Astrocyte (in vitro differentiated cells and primary cell): ENCODE measurements around the gene LRRC3B. TPM values are rescaled to one million over a fixed set of nuclear protein-coding genes. Genes with fewer than 3 reads are reported as not detected.

ENCODE experiments used
- DNase-seq: peaks from one replicate; pipeline ENCODE4 v3.0.0-alpha.2; 2010; ENCODE audit warnings: low read depth
- FAIRE-seq: peaks from 2 replicates; lab custom pipeline; 2011; peaks lifted over from hg19 to GRCh38; lab: Jason Lieb, UNC
- H2AFZ ChIP-seq: 2 replicates; pipeline ENCODE4 v1.6.0; 2012; ENCODE audit warnings: low read depth, low read length, inconsistent platforms
- H3K27ac ChIP-seq: 2 replicates; pipeline ENCODE4 v1.5.1; 2011; ENCODE audit warnings: low read depth, low read length, inconsistent platforms
- H3K27me3 ChIP-seq: 2 replicates; pipeline ENCODE4 v1.6.0; 2011; ENCODE audit warnings: low read length, inconsistent platforms; ENCODE audit not compliant: insufficient read depth
- H3K36me3 ChIP-seq: 2 replicates; pipeline ENCODE4 v1.5.1; 2011; ENCODE audit warnings: low read length, inconsistent platforms; ENCODE audit not compliant: insufficient read depth
- H3K4me1 ChIP-seq: 2 replicates; pipeline ENCODE4 v1.5.1; 2011; ENCODE audit warnings: low read length, inconsistent platforms; ENCODE audit not compliant: insufficient read depth
- H3K4me2 ChIP-seq: 2 replicates; pipeline ENCODE4 v1.6.0; 2012; ENCODE audit warnings: low read length, inconsistent platforms
- H3K4me3 ChIP-seq: 2 replicates; pipeline ENCODE4 v1.5.1; 2011; ENCODE audit warnings: low read depth, mild to moderate bottlenecking, low read length, inconsistent platforms; ENCODE audit not compliant: insufficient read depth
- H3K79me2 ChIP-seq: 2 replicates; pipeline ENCODE4 v1.6.0; 2012; ENCODE audit warnings: mild to moderate bottlenecking, low read length, inconsistent platforms; ENCODE audit not compliant: insufficient read depth
- H3K9ac ChIP-seq: 2 replicates; pipeline ENCODE4 v1.6.0; 2012; ENCODE audit warnings: mild to moderate bottlenecking, low read length, inconsistent platforms
- H3K9me3 ChIP-seq: 2 replicates; pipeline ENCODE4 v1.5.1; 2012; ENCODE audit warnings: low read depth, mild to moderate bottlenecking, low read length, inconsistent platforms; ENCODE audit not compliant: insufficient read depth
- H4K20me1 ChIP-seq: 2 replicates; pipeline ENCODE4 v1.6.0; 2012; ENCODE audit warnings: low read length, inconsistent platforms; ENCODE audit not compliant: insufficient read depth
- H3K27ac Mint-ChIP-seq: one replicate; pipeline ENCODE4 v1.8.0; 2021; ENCODE audit warnings: mild to moderate bottlenecking, mixed read lengths; ENCODE audit not compliant: unreplicated experiment
- H3K27me3 Mint-ChIP-seq: one replicate; pipeline ENCODE4 v1.8.0; 2021; ENCODE audit warnings: low read depth, mixed read lengths; ENCODE audit not compliant: unreplicated experiment
- H3K36me3 Mint-ChIP-seq: one replicate; pipeline ENCODE4 v1.8.0; 2021; ENCODE audit warnings: low read depth, mixed read lengths; ENCODE audit not compliant: unreplicated experiment
- H3K4me1 Mint-ChIP-seq: one replicate; pipeline ENCODE4 v1.8.0; 2021; ENCODE audit warnings: low read depth, mixed read lengths; ENCODE audit not compliant: unreplicated experiment
- H3K4me3 Mint-ChIP-seq: one replicate; pipeline ENCODE4 v1.8.0; 2021; ENCODE audit warnings: mild to moderate bottlenecking, moderate library complexity, mixed read lengths; ENCODE audit not compliant: unreplicated experiment
- H3K9me3 Mint-ChIP-seq: one replicate; pipeline ENCODE4 v1.8.0; 2021; ENCODE audit warnings: mild to moderate bottlenecking, mixed read lengths; ENCODE audit not compliant: unreplicated experiment
- CTCF ChIP-seq: IDR thresholded peaks from 2 replicates; pipeline ENCODE4 v1.5.1; 2011; ENCODE audit warnings: low read depth, mild to moderate bottlenecking, inconsistent platforms, low read length, moderate library complexity; ENCODE audit not compliant: insufficient read depth
- EZH2 ChIP-seq: IDR thresholded peaks from 2 replicates; pipeline ENCODE4 v1.6.1; 2012; ENCODE audit warnings: mild to moderate bottlenecking, low read length, inconsistent platforms; ENCODE audit not compliant: insufficient read depth
- total RNA-seq: library from RNA; stranded (reverse); gene quantifications from 2 replicates; pipeline ENCODE4 v1.2.1, GENCODE V29; 2021

LRRC3B gene
- total RNA-seq, 1 donor from 2014 or later, result 5.7 TPM

GRCh38 chr3:26587571-26587970, 35.0 kb upstream of the LRRC3B start:
- H3K36me3 ChIP-seq, result no peaks in the 10 kb centered on the region
- H3K27ac ChIP-seq, result no peak overlapping the region
- TF ChIP-seq CTCF (no peak), EZH2 (no peak)
- no peaks in the 10 kb centered on the region for H4K20me1 ChIP-seq
- FAIRE-seq (no peak), DNase-seq (no peak)
- Mint-ChIP-seq H3K27me3 (peaks cover 18% of the 10 kb centered on the region), H3K27ac (no peak overlapping the region), H3K4me3 (no peak overlapping the region), H3K4me1 (no peaks in the 10 kb centered on the region), H3K9me3 (peaks cover 5% of the 10 kb centered on the region), H3K36me3 (no peaks in the 10 kb centered on the region)
- H3K4me3 ChIP-seq, result no peak overlapping the region
- no peaks in the 10 kb centered on the region for H3K4me1 ChIP-seq
- no peaks in the 10 kb centered on the region for H3K79me2 ChIP-seq
- no peaks in the 10 kb centered on the region for H3K27me3 ChIP-seq
- H2AFZ ChIP-seq, result no peak overlapping the region
- no peak overlapping the region for H3K9ac ChIP-seq
- no peak overlapping the region for H3K4me2 ChIP-seq
- no peaks in the 10 kb centered on the region for H3K9me3 ChIP-seq

- no peak overlapping the region for H3K4me3 Mint-ChIP-seq
- no peak for DNase-seq
These were observed 33.6 kb upstream of the LRRC3B start for GRCh38 chr3:26588931-26589330.

More at GRCh38 chr3:26588931-26589330, 33.6 kb upstream of the LRRC3B start:
- H3K27ac ChIP-seq, result no peak overlapping the region
- H3K27ac Mint-ChIP-seq, result no peak overlapping the region
- peaks cover 19% of the 10 kb centered on the region for H3K27me3 Mint-ChIP-seq
- H3K9me3 ChIP-seq, result no peaks in the 10 kb centered on the region
- no peaks in the 10 kb centered on the region for H3K36me3 ChIP-seq
- no peak overlapping the region for H3K4me2 ChIP-seq
- no peaks in the 10 kb centered on the region for H3K79me2 ChIP-seq
- H3K27me3 ChIP-seq, result no peaks in the 10 kb centered on the region
- peaks cover 5% of the 10 kb centered on the region for H3K9me3 Mint-ChIP-seq
- no peaks in the 10 kb centered on the region for H3K36me3 Mint-ChIP-seq
- H4K20me1 ChIP-seq, result no peaks in the 10 kb centered on the region
- no peak for FAIRE-seq
- no peak overlapping the region for H3K4me3 ChIP-seq
- no peaks in the 10 kb centered on the region for H3K4me1 ChIP-seq
- no peaks in the 10 kb centered on the region for H3K4me1 Mint-ChIP-seq
- no peak for TF ChIP-seq EZH2
- TF ChIP-seq CTCF, result no peak
- no peak overlapping the region for H3K9ac ChIP-seq
- no peak overlapping the region for H2AFZ ChIP-seq
